Endothelial cell of umbilical vein (primary cell): ENCODE measurements around the gene KCP. TPM values are rescaled to one million over a fixed set of nuclear protein-coding genes. Genes with fewer than 3 reads are reported as not detected.
"Not testable (repeated sequence)": the region's sequence is repeated elsewhere in the genome, so short reads cannot be mapped to it uniquely, and the experiment has no call there.

Experiments used
- BruUV-seq: library from RNA; stranded (reverse); fragments of 400-500 nt; replicated peaks from 2 replicates; lab custom pipeline; 2021; lab: Mats Ljungman, UMichigan
- CTCF ChIA-PET: fragments of 300-600, 350-600 bp; sonication (Branson Sonifier 250); formaldehyde crosslinking; loops from one replicate; lab custom pipeline; 2021; ENCODE audit warnings: antibody characterized with exemption, inconsistent platforms; lab: Charles Lee
- POLR2A ChIA-PET: fragments of 300-600, 350-600 bp; sonication (Branson Sonifier 250); formaldehyde crosslinking; loops from one replicate; lab custom pipeline; 2021; ENCODE audit warnings: antibody characterized with exemption, inconsistent platforms; lab: Charles Lee
- DNase-seq: peaks from one replicate; pipeline ENCODE4 v3.0.0-alpha.2; 2011; ENCODE audit warnings: low read depth, low spot score
- FAIRE-seq: peaks from 2 replicates; lab custom pipeline; 2011; peaks lifted over from hg19 to GRCh38; lab: Jason Lieb, UNC
- H2AFZ ChIP-seq: 2 replicates; pipeline ENCODE4 v1.6.0; 2012; ENCODE audit warnings: low read depth, low read length, control low read depth, inconsistent platforms
- H3K27ac ChIP-seq: 2 replicates; pipeline ENCODE4 v1.5.1; 2011; ENCODE audit warnings: low read depth, mild to moderate bottlenecking, control low read depth, low read length, moderate library complexity; ENCODE audit not compliant: insufficient read depth
- H3K27me3 ChIP-seq, 2 experiments: 2 replicates each; pipeline versions ENCODE4 v1.6.0 to v1.6.1; 2011; ENCODE audit warnings: low read length in 2 of 2, mixed read lengths in 1 of 2; ENCODE audit not compliant: control insufficient read depth in 2 of 2, insufficient read depth in 2 of 2
- H3K36me3 ChIP-seq, 2 experiments: 2 replicates in 1 of 2; 3 replicates in 1 of 2; pipeline ENCODE4 v1.5.1; 2011; ENCODE audit warnings: low read length in 2 of 2, mild to moderate bottlenecking in 1 of 2, moderate library complexity in 1 of 2; ENCODE audit not compliant: control insufficient read depth in 2 of 2, insufficient read depth in 2 of 2; ENCODE audit errors: extremely low read depth in 1 of 2
- H3K4me1 ChIP-seq: 3 replicates; pipeline ENCODE4 v1.5.1; 2011; ENCODE audit warnings: mild to moderate bottlenecking, low read length; ENCODE audit not compliant: control insufficient read depth, insufficient read depth; ENCODE audit errors: extremely low read depth
- H3K4me2 ChIP-seq: 2 replicates; pipeline ENCODE4 v1.6.1; 2011; ENCODE audit warnings: low read length, control low read depth, mixed read lengths; ENCODE audit not compliant: insufficient read depth
- H3K4me3 ChIP-seq, 3 experiments: fragments of 200-600 bp in 1 of 3; sonication (generic), shearing (Covaris generic) in 1 of 3; replicated peaks in 1 of 3; 2 replicates each; pipeline ENCODE4 v1.5.1; 2011 to 2016; ENCODE audit warnings: control low read depth in 3 of 3, low read length in 3 of 3, mild to moderate bottlenecking in 2 of 3, inconsistent platforms in 1 of 3, low read depth in 1 of 3, moderate library complexity in 1 of 3; ENCODE audit not compliant: insufficient read depth in 1 of 3
- H3K79me2 ChIP-seq: 2 replicates; pipeline ENCODE4 v1.6.0; 2012; ENCODE audit warnings: low read length, inconsistent platforms; ENCODE audit not compliant: control insufficient read depth, insufficient read depth
- H3K9ac ChIP-seq: replicated peaks from 2 replicates; pipeline ENCODE3; 2011; ENCODE audit warnings: low read length, control low read depth; ENCODE audit not compliant: insufficient read depth; ENCODE audit errors: extremely low read depth
- H3K9me1 ChIP-seq: replicated peaks from 3 replicates; pipeline ENCODE4 v1.6.0; 2011; ENCODE audit warnings: mild to moderate bottlenecking, low read length; ENCODE audit not compliant: control insufficient read depth, insufficient read depth; ENCODE audit errors: extremely low read depth
- H3K9me3 ChIP-seq: replicated peaks from 2 replicates; pipeline ENCODE4 v1.5.1; 2012; ENCODE audit warnings: low read length, inconsistent platforms; ENCODE audit not compliant: control insufficient read depth, insufficient read depth
- H4K20me1 ChIP-seq: replicated peaks from 2 replicates; pipeline ENCODE3; 2011; ENCODE audit warnings: mild to moderate bottlenecking, low read length; ENCODE audit not compliant: control insufficient read depth, insufficient read depth; ENCODE audit errors: extremely low read depth
- CTCF ChIP-seq, 2 donors: IDR thresholded peaks; 1 replicate in 1 of 2; 2 replicates in 1 of 2; pipeline ENCODE4 v1.5.1; 2011; ENCODE audit warnings: low read length in 2 of 2, mild to moderate bottlenecking in 2 of 2, moderate library complexity in 2 of 2, control low read depth in 1 of 2, inconsistent platforms in 1 of 2, low read depth in 1 of 2; ENCODE audit not compliant: insufficient read depth in 1 of 2; ENCODE audit errors: extremely low read depth in 1 of 2
- EZH2 ChIP-seq: IDR thresholded peaks from 2 replicates; pipeline ENCODE4 v1.6.1; 2012; ENCODE audit warnings: borderline replicate concordance, low read depth, mild to moderate bottlenecking, moderate library complexity, low read length, inconsistent platforms; ENCODE audit not compliant: severe bottlenecking
- FOS ChIP-seq: IDR thresholded peaks from 2 replicates; pipeline ENCODE4 v1.6.1; 2011; ENCODE audit warnings: mild to moderate bottlenecking, low read length, moderate library complexity, borderline replicate concordance; ENCODE audit not compliant: insufficient read depth
- GATA2 ChIP-seq: IDR thresholded peaks from 2 replicates; pipeline ENCODE4 v1.7.0; 2011; ENCODE audit warnings: low read depth, mild to moderate bottlenecking, moderate library complexity, mixed read lengths, low read length; ENCODE audit not compliant: insufficient read length, insufficient read depth
- JUN ChIP-seq: IDR thresholded peaks from 2 replicates; pipeline ENCODE4 v1.6.1; 2011; ENCODE audit warnings: borderline replicate concordance, low read depth; ENCODE audit not compliant: insufficient read length, insufficient read depth
- MAX ChIP-seq: IDR thresholded peaks from 2 replicates; pipeline ENCODE4 v1.6.1; 2011; ENCODE audit not compliant: insufficient read depth, insufficient read length
- MYC ChIP-seq: IDR thresholded peaks from one replicate; pipeline ENCODE4 v1.6.1; 2011; ENCODE audit warnings: mild to moderate bottlenecking, low read depth, low read length
- POLR2A ChIP-seq: IDR thresholded peaks from 2 replicates; pipeline ENCODE4 v1.6.1; 2012; ENCODE audit warnings: low read depth, mild to moderate bottlenecking, control low read depth, low read length
- POLR2AphosphoS5 ChIP-seq: IDR thresholded peaks from 2 replicates; pipeline ENCODE4 v1.6.1; 2012; ENCODE audit warnings: low read depth, mild to moderate bottlenecking, control low read depth, low read length, moderate library complexity; ENCODE audit not compliant: insufficient read depth
- dilution Hi-C: fragments of 300-500 bp; cut with MboI; formaldehyde crosslinking; loops from one replicate; pipeline ENCODE4 v1.15.0; 2019; ENCODE audit warnings: low sequenced_read_pairs; ENCODE audit not compliant: extremely low pct_ligation_motif_present
- intact Hi-C: fragments of 100-400 bp; cut with micrococcal nuclease; formaldehyde crosslinking; loops from one replicate; pipeline ENCODE4 v1.10.0; 2022
- polyA plus RNA-seq, 4 experiments: library from polyadenylated mRNA; depleted of rRNA in 3 of 4; stranded (reverse) in 3 of 4; unstranded in 1 of 4; fragments of >200 nt; gene quantifications; 2 replicates each; pipeline versions ENCODE4 v1.2.1 to v1.2.3, GENCODE V29; 2011 to 2012; ENCODE audit warnings: missing spikeins in 1 of 4
- total RNA-seq: library from RNA; stranded (reverse); gene quantifications from 2 replicates; pipeline ENCODE4 v1.2.3, GENCODE V29; 2021

The KCP gene
- total and polyA plus RNA-seq, 2 donors (not counting 3 experiments of a cell fraction or from before 2014, with no cell fraction given): not detected

GRCh38 chr7:128944487-128945236 lies 34.2 kb upstream of the KCP start:
- no TSS peak for BruUV-seq
- Histone ChIP-seq H2AFZ (no peak overlapping the region), H3K9ac (no peak overlapping the region), H3K4me2 (no peak overlapping the region), H4K20me1 (no peaks in the 10 kb centered on the region), H3K9me3 (no peaks in the 10 kb centered on the region), H3K79me2 (no peaks in the 10 kb centered on the region), H3K4me3 (no peak overlapping the region), H3K4me1 (no peaks in the 10 kb centered on the region), H3K36me3 (no peaks in the 10 kb centered on the region), H3K27ac (no peak overlapping the region), H3K9me1 (no peaks in the 10 kb centered on the region), H3K27me3 (no peaks in the 10 kb centered on the region)
- FAIRE-seq: no peak
- intact Hi-C loops (no loop called here), dilution Hi-C loops (no loop called here)
- ChIA-PET POLR2A (no interaction called here), CTCF (interaction anchor here (1.0 kb wide), 1 partner anchor 147 kb away, joined by 3 read pairs; no protein-coding TSS in a partner anchor)
- no peak for DNase-seq
- no peak for TF ChIP-seq MAX
- TF ChIP-seq EZH2: no peak
- TF ChIP-seq MYC: no peak
- no peak for TF ChIP-seq POLR2A
- TF ChIP-seq JUN: no peak
- no peak for TF ChIP-seq CTCF (IDR thresholded peaks at IDR 0.05; ENCODE audit: extremely low read depth in 1 of 2, insufficient read depth in 1 of 2, low read depth in 1 of 2, low read length in 2 of 2)
- TF ChIP-seq FOS: no peak
- TF ChIP-seq POLR2AphosphoS5: no peak
- TF ChIP-seq GATA2: no peak

GRCh38 chr7:128943251-128943650 lies 32.7 kb upstream of the KCP start:
- H2AFZ ChIP-seq, intact Hi-C loops, H3K9me1 ChIP-seq, BruUV-seq, H3K9me3 ChIP-seq, H3K9ac ChIP-seq, FAIRE-seq, dilution Hi-C loops, H3K79me2 ChIP-seq, H4K20me1 ChIP-seq, H3K4me2 ChIP-seq, H3K4me1 ChIP-seq, DNase-seq, H3K4me3 ChIP-seq, H3K36me3 ChIP-seq, POLR2A ChIA-PET, H3K27ac ChIP-seq: not testable (repeated sequence)
- CTCF ChIA-PET: interaction anchor here (0.8 kb wide), 1 partner anchor 148 kb away, joined by 3 read pairs; no protein-coding TSS in a partner anchor
- H3K27me3 ChIP-seq: peaks cover 5 to 10% of the 10 kb centered on the region in 2 experiments
